Omental fat pad (tissue), 4 donors: ENCODE results near the gene SERTAD3. TPM values are rescaled to one million over a fixed set of nuclear protein-coding genes. Genes with fewer than 3 reads are reported as not detected.

ENCODE experiments used
- ATAC-seq: fragments of 150-250 bp; one replicate; pipeline ENCODE4 v1.9.1; 2016; ENCODE audit warnings: mild to moderate bottlenecking, moderate library complexity; ENCODE audit not compliant: low FRiP score
- DNase-seq: peaks from one replicate; pipeline ENCODE4 v3.0.0-alpha.2; 2019; ENCODE audit warnings: low spot score
- total RNA-seq, 4 donors: library from RNA; depleted of rRNA; stranded (reverse); fragments of >200 nt; gene quantifications; one replicate each; pipeline ENCODE4 v1.1.0, GENCODE V29; 2016
- TF ChIP-seq, protein P1 (sequence below), 3 donors: fragments of 450-650 bp; IDR thresholded peaks; one replicate each; pipeline ENCODE4 v1.5.1; 2016 to 2017; ENCODE audit warnings: antibody characterized with exemption in 3 of 3, mild to moderate bottlenecking in 3 of 3, moderate library complexity in 2 of 3

Gene SERTAD3
- total RNA-seq, 4 donors from 2014 or later, result 18.5 to 37.3 (median 23.7) TPM

DNA sequence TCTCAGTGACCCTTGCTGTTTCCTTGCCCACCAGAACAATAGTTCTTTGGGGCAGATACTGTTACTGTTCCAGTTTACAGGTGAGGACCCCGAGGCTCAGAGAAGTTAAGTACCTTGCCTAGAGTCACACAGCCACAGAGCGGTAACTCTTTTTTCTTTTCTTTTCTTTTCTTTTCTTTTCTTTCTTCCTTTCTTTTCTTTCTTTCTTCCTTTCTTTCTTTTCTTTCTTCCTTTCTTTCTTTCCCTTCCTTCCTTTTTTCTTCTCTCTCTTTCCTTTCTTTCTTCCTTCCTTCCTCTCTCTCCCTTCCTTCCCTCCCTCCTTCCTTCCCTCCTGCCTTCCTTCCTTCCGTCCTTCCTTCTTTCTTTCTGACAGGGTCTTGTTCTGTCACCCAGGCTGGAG is 26.1 kb downstream of the SERTAD3 start:
- ATAC-seq, result no peak
- no peak for DNase-seq
- TF ChIP-seq, protein P1, sequence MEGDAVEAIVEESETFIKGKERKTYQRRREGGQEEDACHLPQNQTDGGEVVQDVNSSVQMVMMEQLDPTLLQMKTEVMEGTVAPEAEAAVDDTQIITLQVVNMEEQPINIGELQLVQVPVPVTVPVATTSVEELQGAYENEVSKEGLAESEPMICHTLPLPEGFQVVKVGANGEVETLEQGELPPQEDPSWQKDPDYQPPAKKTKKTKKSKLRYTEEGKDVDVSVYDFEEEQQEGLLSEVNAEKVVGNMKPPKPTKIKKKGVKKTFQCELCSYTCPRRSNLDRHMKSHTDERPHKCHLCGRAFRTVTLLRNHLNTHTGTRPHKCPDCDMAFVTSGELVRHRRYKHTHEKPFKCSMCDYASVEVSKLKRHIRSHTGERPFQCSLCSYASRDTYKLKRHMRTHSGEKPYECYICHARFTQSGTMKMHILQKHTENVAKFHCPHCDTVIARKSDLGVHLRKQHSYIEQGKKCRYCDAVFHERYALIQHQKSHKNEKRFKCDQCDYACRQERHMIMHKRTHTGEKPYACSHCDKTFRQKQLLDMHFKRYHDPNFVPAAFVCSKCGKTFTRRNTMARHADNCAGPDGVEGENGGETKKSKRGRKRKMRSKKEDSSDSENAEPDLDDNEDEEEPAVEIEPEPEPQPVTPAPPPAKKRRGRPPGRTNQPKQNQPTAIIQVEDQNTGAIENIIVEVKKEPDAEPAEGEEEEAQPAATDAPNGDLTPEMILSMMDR (IDR thresholded peaks at IDR 0.05), result no peak

- ATAC-seq, result no peak
- no peak for DNase-seq
- TF ChIP-seq, protein P1 (IDR thresholded peaks at IDR 0.05), result no peak
Observed at GRCh38 chr19:40417643-40417981, 26.5 kb downstream of the SERTAD3 start.

- no peak for DNase-seq
- no peak for ATAC-seq
- TF ChIP-seq, protein P1 (IDR thresholded peaks at IDR 0.05), result no peak
Observed at GRCh38 chr19:40416918-40417642, 27.1 kb downstream of the SERTAD3 start.

DNA sequence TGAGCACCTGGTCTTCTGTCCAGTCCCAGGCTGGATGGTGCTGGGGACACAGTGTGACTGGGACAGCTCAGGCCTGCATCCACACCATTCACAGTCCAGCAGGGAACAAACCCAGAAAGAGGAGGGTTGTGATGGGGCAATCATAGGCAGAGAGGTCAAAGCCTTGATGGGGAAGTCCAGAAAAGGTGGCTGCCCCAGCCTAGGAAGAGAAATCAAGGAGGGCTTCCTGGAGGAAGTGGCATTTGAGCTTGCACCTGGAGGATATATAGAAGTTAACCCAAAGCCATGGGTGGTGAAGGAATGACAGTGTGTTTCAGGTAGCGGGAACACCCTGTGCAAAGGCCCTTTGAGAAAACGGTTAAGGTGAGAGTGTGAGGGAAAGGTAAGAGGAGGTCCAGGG is 28.4 kb downstream of the SERTAD3 start:
- TF ChIP-seq, protein P1 (IDR thresholded peaks at IDR 0.05), result no peak
- no peak for DNase-seq
- no peak for ATAC-seq

DNA sequence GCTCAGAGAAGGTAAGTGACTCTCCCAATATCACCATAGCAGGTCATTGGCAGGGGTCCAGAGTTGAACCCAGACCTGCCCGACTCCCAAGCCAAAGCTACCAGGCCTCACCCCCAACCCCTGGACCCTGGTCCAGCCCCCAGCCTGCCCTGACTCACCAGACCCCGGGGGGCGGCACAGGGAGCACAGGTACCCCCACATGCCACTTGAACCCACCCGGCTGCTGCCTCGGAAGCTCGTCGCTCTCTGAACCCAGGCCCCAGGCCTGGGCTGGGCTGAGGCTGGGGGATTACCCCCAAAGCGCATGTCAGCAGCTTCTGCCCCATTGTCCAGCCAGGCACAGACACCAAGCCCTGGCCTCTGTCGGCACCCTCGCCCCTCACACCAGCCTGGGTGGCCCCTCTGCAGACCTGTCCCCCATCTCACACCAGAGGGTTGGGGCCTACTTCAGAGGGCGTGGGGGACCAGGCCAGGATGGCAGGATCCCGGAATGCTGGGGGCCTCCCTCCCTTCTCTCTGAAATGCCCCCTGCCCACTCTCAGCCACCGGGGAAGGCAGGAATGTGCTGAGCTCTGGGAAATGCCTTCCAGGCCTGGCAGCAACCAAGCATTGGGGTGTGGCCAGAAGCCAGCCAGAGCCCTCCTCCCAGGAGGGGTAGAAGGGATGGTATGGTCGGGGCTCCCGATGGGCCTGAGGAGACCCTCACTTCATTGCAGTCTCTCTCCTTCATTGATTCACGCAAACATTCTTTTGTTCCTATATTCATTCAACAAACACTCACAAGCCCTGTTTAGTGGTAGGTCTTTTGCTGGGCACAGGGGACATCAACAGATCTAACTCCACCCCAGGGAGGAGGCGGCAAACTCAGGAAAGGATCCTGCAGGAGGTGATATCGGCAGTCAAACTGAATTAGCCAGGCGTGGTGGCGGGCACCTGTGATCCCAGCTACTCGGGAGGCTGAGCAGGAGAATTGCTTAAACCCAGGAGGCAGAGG is 29.3 kb downstream of the SERTAD3 start:
- TF ChIP-seq, protein P1 (IDR thresholded peaks at IDR 0.05), result no peak
- DNase-seq, result no peak
- ATAC-seq, result no peak

DNA sequence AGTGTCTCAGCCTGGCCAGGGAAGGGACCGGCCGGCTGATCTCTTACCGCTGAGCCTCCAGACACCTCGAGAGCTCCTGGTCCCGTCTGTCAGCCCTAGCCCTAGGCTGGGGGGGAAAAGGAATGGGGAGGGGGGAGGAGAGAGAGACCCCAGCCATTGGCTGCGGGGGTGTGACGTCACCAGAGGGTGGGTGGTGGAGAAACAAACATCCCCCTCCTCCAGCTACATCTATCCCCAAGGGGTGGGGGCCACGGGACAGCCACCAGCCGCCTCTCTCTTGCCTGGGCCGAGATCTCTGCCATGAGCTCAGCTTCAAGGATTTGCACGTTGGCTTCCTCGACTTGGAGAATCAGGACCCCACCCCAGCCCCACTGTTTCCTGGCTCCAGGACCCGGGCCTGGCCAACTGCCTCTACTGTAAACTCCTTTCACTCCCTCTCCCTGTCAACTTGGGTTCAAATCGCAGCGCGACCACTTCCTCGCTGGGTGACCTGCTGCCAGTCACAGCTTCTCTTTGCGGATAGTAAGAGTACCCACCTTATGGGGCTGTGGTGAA is 30.8 kb downstream of the SERTAD3 start, which contains the start of gene PRX:
Gene PRX (minus strand): TSS at position 88 of the 555 bp plus-strand sequence. CDS start 5,446 bp downstream, outside the sequence.
- DNase-seq, result no peak
- no peak for ATAC-seq

More for the DNA sequence above, 30.8 kb downstream of the SERTAD3 start, which contains the start of gene PRX:
- TF ChIP-seq, protein P1 (IDR thresholded peaks at IDR 0.05), result no peak
